ENCODE results near the gene KAZN.
"Not testable (repeated sequence)": the region's sequence is repeated elsewhere in the genome, so short reads cannot be mapped to it uniquely, and the experiment has no call there.

The KAZN gene

GRCh38 chr1:14954210-14954609 is 355.7 kb downstream of the KAZN start:
- no peak for DNase-seq (ENCODE audit: insufficient read length, low spot score)
- TF ChIP-seq POLR2A (IDR thresholded peaks at IDR 0.05; ENCODE audit: low read depth, low read length) = no peak
- FAIRE-seq = no peak

DNA sequence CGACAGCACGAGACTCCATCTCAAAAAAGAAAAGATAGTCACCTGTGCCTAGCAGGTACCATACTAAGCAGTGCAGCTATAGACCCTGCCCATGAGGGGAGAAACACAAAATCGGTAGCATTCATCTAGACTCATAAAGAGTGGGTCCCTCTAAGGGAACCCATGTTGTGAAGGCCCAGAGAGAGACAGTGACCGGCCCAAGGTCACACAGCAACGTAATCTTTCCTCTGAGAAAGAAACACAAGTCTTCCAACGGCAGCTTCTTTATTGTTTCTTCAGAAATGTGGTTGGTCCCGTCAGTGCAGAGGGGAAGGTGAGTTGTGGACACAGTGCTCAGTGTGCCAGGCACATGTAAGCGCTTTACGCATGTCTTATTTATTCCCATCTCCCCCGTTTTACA is 356.4 kb downstream of the KAZN start:
- no peak for TF ChIP-seq POLR2A (IDR thresholded peaks at IDR 0.05; ENCODE audit: low read depth, low read length)
- FAIRE-seq (no peak), DNase-seq (ENCODE audit: insufficient read length, low spot score) (no peak)

DNA sequence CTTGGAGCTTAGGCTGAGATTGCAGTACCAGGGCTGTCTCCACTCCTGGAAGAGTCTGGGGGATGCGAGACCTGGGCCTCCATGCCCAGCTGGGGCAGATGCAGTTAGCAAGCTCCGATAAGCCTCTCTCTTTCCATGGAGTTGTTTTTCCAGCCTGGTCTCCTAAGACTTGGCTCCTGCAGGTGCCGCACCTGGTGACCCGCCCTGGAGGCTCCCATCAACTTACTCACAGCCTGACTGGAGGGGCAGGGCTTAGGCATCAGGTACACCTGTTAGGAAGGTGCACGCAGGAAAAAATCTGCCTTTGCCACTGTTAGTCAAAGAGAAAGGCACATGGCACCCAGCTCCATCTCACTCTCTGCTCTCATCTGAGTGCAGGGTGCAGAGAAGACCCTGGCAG is 356.9 kb downstream of the KAZN start:
- FAIRE-seq (no peak), DNase-seq (ENCODE audit: insufficient read length, low spot score) (no peak)
- no peak for TF ChIP-seq POLR2A (IDR thresholded peaks at IDR 0.05; ENCODE audit: low read depth, low read length)

GRCh38 chr1:14955976-14956375 is 357.5 kb downstream of the KAZN start:
- no peak for FAIRE-seq
- no peak for DNase-seq (ENCODE audit: insufficient read length, low spot score)
- no peak for TF ChIP-seq POLR2A (IDR thresholded peaks at IDR 0.05; ENCODE audit: low read depth, low read length)

DNA sequence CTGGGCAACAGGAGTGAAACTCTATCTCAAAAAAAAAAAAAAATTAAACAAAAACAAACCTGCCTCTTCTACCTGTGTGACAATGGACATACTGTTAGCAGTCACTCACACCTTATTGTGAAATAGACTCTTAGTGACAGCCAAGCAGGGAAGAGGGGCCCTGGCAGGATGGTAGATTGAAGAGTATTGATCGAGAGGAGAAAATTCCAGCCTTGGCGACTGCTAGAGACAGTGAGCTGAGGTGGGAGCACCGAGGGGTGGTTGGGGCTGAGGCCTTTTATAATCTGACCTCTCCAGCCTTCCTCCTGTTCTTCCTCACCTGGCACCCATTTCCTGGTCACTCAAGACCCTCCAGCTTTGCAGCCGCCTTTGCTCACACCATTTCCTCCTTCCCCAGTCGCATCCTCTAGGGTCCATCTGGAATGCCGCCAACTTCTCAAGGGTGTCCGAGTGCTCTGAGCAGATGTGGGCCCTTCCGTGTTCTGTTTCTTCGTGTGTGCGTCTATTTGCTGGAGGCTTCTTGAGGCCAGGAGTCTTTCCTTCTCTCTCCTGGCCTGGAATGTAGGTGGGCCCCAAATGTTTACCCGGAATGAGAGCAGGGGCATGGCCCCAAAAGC is 358.2 kb downstream of the KAZN start:
- TF ChIP-seq POLR2A (IDR thresholded peaks at IDR 0.05; ENCODE audit: low read depth, low read length) = no peak
- DNase-seq (ENCODE audit: insufficient read length, low spot score) (no peak), FAIRE-seq (no peak)

DNA sequence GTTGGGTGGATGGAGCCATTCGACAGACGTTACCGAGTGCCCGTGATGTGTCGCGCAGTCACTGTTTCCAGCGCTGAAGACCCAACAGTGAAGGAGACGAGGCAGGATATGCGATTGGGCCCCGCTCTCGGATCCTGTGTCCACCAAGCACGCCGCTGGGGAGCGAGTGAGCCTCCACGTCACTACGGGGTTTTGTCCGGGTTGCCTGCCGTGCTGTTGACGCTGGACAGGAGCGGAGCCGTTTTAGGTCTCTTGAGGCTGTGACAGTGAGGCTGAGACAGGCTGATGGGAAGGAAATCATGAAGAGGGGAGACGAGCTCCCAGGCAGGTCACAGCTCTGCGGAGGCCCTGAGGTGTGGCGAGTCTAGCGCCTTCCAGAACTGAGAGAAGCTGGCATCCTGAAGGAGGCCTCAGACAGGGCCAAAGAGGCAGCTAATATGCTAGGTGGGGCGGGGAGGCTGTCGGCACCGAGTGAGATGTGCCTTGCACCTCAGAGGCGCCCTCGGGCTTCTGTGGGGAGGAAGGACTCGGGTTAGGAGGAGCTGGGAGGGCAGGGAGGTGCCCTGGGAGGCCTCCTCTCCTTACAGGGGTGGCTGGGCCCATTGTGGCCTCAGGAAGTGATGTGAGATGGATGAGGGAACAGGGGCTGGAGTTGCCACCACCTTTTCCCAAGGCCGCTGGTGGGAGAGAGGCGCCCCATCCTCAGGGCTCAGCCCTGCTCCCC is 359.1 kb downstream of the KAZN start:
- FAIRE-seq = no peak
- no peak for TF ChIP-seq POLR2A (IDR thresholded peaks at IDR 0.05; ENCODE audit: low read depth, low read length)
- DNase-seq (ENCODE audit: insufficient read length, low spot score) = no peak

- DNase-seq (ENCODE audit: insufficient read length, low spot score) (no peak), FAIRE-seq (no peak)
- no peak for TF ChIP-seq POLR2A (IDR thresholded peaks at IDR 0.05; ENCODE audit: low read depth, low read length)
These were observed 360.0 kb downstream of the KAZN start for GRCh38 chr1:14958249-14959058.

DNA sequence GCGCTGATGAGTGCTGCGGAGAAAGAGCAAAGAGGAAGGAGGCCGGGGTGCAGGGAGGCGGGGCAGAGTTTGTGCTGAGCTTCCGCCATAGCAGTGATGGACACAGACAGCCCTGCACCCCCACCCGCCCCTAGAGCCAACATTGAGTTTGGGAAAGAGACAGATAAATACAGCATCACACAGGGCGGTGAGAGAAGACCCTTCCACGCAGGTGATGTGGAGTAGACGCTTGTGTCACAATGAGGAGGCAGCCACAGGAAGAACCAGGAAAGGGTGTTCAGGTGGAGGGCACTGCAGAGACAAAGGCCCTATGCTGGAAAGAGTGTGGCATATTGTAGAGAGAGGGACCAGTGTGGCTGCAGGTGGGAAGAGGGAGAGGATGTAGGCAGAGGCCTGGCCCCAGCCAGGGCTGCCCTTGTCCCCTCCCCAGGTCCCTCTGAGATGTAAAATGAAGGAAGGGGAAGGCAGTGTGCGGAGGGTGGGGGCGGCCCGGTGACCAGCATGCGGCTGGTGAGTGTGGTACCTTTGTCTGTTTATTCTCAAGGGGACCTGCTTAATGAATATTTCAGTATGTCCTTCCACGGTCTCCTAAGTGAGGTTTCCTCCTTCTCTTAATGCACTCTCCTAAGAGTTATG is 360.7 kb downstream of the KAZN start:
- FAIRE-seq = no peak
- DNase-seq (ENCODE audit: insufficient read length, low spot score) = no peak
- TF ChIP-seq POLR2A (IDR thresholded peaks at IDR 0.05; ENCODE audit: low read depth, low read length) = no peak

- FAIRE-seq (no peak), DNase-seq (ENCODE audit: insufficient read length, low spot score) (no peak)
- no peak for TF ChIP-seq POLR2A (IDR thresholded peaks at IDR 0.05; ENCODE audit: low read depth, low read length)
These were observed 363.3 kb downstream of the KAZN start for GRCh38 chr1:14961661-14962267.

GRCh38 chr1:14962407-14962806 is 363.9 kb downstream of the KAZN start:
- no peak for TF ChIP-seq POLR2A (IDR thresholded peaks at IDR 0.05; ENCODE audit: low read depth, low read length)
- FAIRE-seq = no peak
- no peak for DNase-seq (ENCODE audit: insufficient read length, low spot score)

- DNase-seq (ENCODE audit: insufficient read length, low spot score); FAIRE-seq: not testable (repeated sequence)
These were observed 365.6 kb downstream of the KAZN start for GRCh38 chr1:14963791-14964710.

DNA sequence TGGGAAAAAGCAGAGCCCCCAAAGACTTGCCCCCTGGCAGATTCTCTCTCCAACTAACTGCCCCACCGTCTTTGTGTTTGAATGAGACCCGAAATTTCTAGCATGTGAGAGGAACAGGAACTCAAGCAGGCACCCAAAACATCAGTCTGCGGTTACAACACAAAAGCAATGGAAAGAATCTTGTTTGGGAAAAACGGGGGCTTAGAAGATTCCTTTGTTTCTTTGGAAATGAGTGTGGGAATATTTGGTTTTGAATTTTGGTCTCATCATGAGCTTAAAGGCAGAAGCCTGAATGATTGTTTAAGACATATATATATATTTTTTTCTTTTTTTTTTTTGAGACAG is 366.2 kb downstream of the KAZN start:
- FAIRE-seq = no peak
- TF ChIP-seq POLR2A (IDR thresholded peaks at IDR 0.05; ENCODE audit: low read depth, low read length) = no peak
- no peak for DNase-seq (ENCODE audit: insufficient read length, low spot score)

Data from H54 (cell line).